CD4-positive, CD25-positive, alpha-beta regulatory T cell (primary cell): Measurements from ENCODE around the gene ZNF701. TPM values are rescaled to one million over a fixed set of nuclear protein-coding genes. Genes with fewer than 3 reads are reported as not detected.
"Not testable (repeated sequence)": the region's sequence is repeated elsewhere in the genome, so short reads cannot be mapped to it uniquely, and the experiment has no call there.

Source experiments
- ATAC-seq, 2 donors: fragments of 150-1000 bp; cut with Tn5 transposase; one replicate each; pipeline ENCODE4 v1.10.0; 2021; ENCODE audit warnings: low read depth in 2 of 2, moderate number of reproducible peaks in 2 of 2, moderate library complexity in 1 of 2
- DNase-seq, 3 donors: peaks; one replicate each; pipeline versions ENCODE4 v3.0.0 to v3.0.0-alpha.2; 2012 to 2022; ENCODE audit warnings: mixed read lengths in 1 of 3
- H3K27ac ChIP-seq: one replicate; pipeline ENCODE4 v1.7.0; 2013; ENCODE audit warnings: mild to moderate bottlenecking, low read length; ENCODE audit not compliant: insufficient read depth, poor library complexity, severe bottlenecking
- H3K27me3 ChIP-seq: one replicate; pipeline ENCODE4 v1.7.0; 2013; ENCODE audit warnings: low read length; ENCODE audit not compliant: control insufficient read depth, insufficient read depth
- H3K36me3 ChIP-seq: one replicate; pipeline ENCODE4 v1.7.0; 2013; ENCODE audit warnings: mild to moderate bottlenecking, low read length, moderate library complexity; ENCODE audit not compliant: control insufficient read depth, insufficient read depth
- H3K4me1 ChIP-seq: 2 replicates; pipeline ENCODE4 v1.7.0; 2013; ENCODE audit warnings: mild to moderate bottlenecking, low read length; ENCODE audit not compliant: insufficient read depth, control insufficient read depth, poor library complexity, severe bottlenecking
- H3K4me3 ChIP-seq: one replicate; pipeline ENCODE4 v1.7.0; 2013; ENCODE audit warnings: low read depth, mild to moderate bottlenecking, low read length, moderate library complexity
- H3K9me3 ChIP-seq, 2 experiments: 1 replicate in 1 of 2; 2 replicates in 1 of 2; pipeline ENCODE4 v1.7.0; 2013; ENCODE audit warnings: low read length in 2 of 2, mild to moderate bottlenecking in 1 of 2, moderate library complexity in 1 of 2; ENCODE audit not compliant: control insufficient read depth in 2 of 2
- H3K27ac Mint-ChIP-seq, 3 donors: one replicate each; pipeline ENCODE4 v1.8.0; 2020 to 2022; ENCODE audit warnings: mild to moderate bottlenecking in 3 of 3, mixed read lengths in 3 of 3, moderate library complexity in 2 of 3
- H3K27me3 Mint-ChIP-seq: one replicate; pipeline ENCODE4 v1.8.0; 2022; ENCODE audit warnings: mild to moderate bottlenecking, mixed read lengths
- H3K36me3 Mint-ChIP-seq: one replicate; pipeline ENCODE4 v1.8.0; 2020; ENCODE audit warnings: mixed read lengths
- H3K4me1 Mint-ChIP-seq, 4 donors: one replicate each; pipeline ENCODE4 v1.8.0; 2020 to 2022; ENCODE audit warnings: mixed read lengths in 4 of 4, mild to moderate bottlenecking in 1 of 4
- H3K4me3 Mint-ChIP-seq, 4 donors: one replicate each; pipeline ENCODE4 v1.8.0; 2020 to 2022; ENCODE audit warnings: mild to moderate bottlenecking in 4 of 4, mixed read lengths in 4 of 4, moderate library complexity in 3 of 4
- H3K9me3 Mint-ChIP-seq, 7 donors: one replicate each; pipeline ENCODE4 v1.8.0; 2020 to 2022; ENCODE audit warnings: mixed read lengths in 7 of 7, mild to moderate bottlenecking in 3 of 7, moderate library complexity in 2 of 7
- polyA plus RNA-seq, 4 donors: library from polyadenylated mRNA; unstranded; fragments of 300-500 nt; fragmentation: Illumina TruSeq; gene quantifications; one replicate each; pipeline ENCODE4 v1.2.3, GENCODE V29; 2021
- total RNA-seq: library from RNA; stranded (reverse); gene quantifications from one replicate; pipeline ENCODE4 v1.2.3, GENCODE V29; 2022

The ZNF701 gene
- total and polyA plus RNA-seq, 5 donors from 2014 or later = 10.1 to 16.1 (median 13.7) TPM

GRCh38 chr19:52600639-52601024 is 30.5 kb downstream of the ZNF701 start:
- Mint-ChIP-seq H3K4me1 (peaks cover 9 to 34% (median 15%) of the 10 kb centered on the region in 4 donors), H3K4me3 (peak overlapping the region; percentile 92 to 98 (median 94)), H3K27me3 (no peaks in the 10 kb centered on the region), H3K9me3 (peaks cover 0 to 33% (median 12%) of the 10 kb centered on the region in 7 donors), H3K27ac (peak overlapping the region; percentile 32 to 86 (median 68)), H3K36me3 (peaks cover 31% of the 10 kb centered on the region)
- no peaks in the 10 kb centered on the region for H3K36me3 ChIP-seq
- DNase-seq (no peak), ATAC-seq (peak; percentile 6 to 13)
- H3K9me3 ChIP-seq = peaks cover 20 to 48% of the 10 kb centered on the region in 2 experiments
- no peaks in the 10 kb centered on the region for H3K27me3 ChIP-seq
- peak overlapping the region; percentile 69 for H3K4me3 ChIP-seq
- H3K4me1 ChIP-seq = peaks cover 15% of the 10 kb centered on the region
- H3K27ac ChIP-seq = peak overlapping the region; percentile 60

GRCh38 chr19:52601025-52601973 is 31.2 kb downstream of the ZNF701 start:
- Mint-ChIP-seq H3K36me3 (peaks cover 28% of the 10 kb centered on the region), H3K9me3 (peaks cover 0 to 34% (median 10%) of the 10 kb centered on the region in 7 donors), H3K4me1 (peaks cover 11 to 34% (median 15%) of the 10 kb centered on the region in 4 donors)

GRCh38 chr19:52601974-52602366 is 31.9 kb downstream of the ZNF701 start:
- not testable (repeated sequence) for ATAC-seq, H3K36me3 ChIP-seq, DNase-seq, H3K27me3 Mint-ChIP-seq, H3K27ac ChIP-seq, H3K27me3 ChIP-seq
- peaks cover 11 to 34% (median 16%) of the 10 kb centered on the region in 4 donors for H3K4me1 Mint-ChIP-seq
- peak overlapping the region; percentile 87 for H3K4me3 ChIP-seq
- peak overlapping the region in 2 of 3 donors; percentile 68 to 90 for H3K27ac Mint-ChIP-seq
- peak overlapping the region; percentile 92 to 98 (median 94) for H3K4me3 Mint-ChIP-seq
- H3K9me3 ChIP-seq = peaks cover 20 to 48% of the 10 kb centered on the region in 2 experiments
- H3K9me3 Mint-ChIP-seq = peaks cover 0 to 34% (median 8%) of the 10 kb centered on the region in 7 donors
- peaks cover 15% of the 10 kb centered on the region for H3K4me1 ChIP-seq
- peaks cover 26% of the 10 kb centered on the region for H3K36me3 Mint-ChIP-seq

More at GRCh38 chr19:52601025-52601973, 31.2 kb downstream of the ZNF701 start:
- Mint-ChIP-seq H3K4me3 (peak overlapping the region; percentile 92 to 98 (median 94)), H3K27ac (peak overlapping the region; percentile 68 to 90 (median 84)), H3K27me3 (no peaks in the 10 kb centered on the region)
- DNase-seq (peak; percentile 84 to 93 (median 88)), ATAC-seq (peak; percentile 99)
- H3K4me1 ChIP-seq = peaks cover 15% of the 10 kb centered on the region
- H3K27me3 ChIP-seq = no peaks in the 10 kb centered on the region
- no peaks in the 10 kb centered on the region for H3K36me3 ChIP-seq
- peak overlapping the region; percentile 60 for H3K27ac ChIP-seq
- H3K4me3 ChIP-seq = peak overlapping the region; percentile 87
- peaks cover 19 to 48% of the 10 kb centered on the region in 2 experiments for H3K9me3 ChIP-seq

GRCh38 chr19:52602941-52603340 is 32.9 kb downstream of the ZNF701 start:
- Mint-ChIP-seq H3K27me3 (no peaks in the 10 kb centered on the region), H3K4me1 (peaks cover 11 to 34% (median 17%) of the 10 kb centered on the region in 4 donors), H3K4me3 (peak overlapping the region; percentile 65 to 98 (median 92)), H3K36me3 (peaks cover 24% of the 10 kb centered on the region), H3K27ac (peak overlapping the region in 1 of 3 donors; percentile 71), H3K9me3 (peaks cover 0 to 31% (median 6%) of the 10 kb centered on the region in 7 donors)
- Histone ChIP-seq H3K27me3 (no peaks in the 10 kb centered on the region), H3K4me3 (no peak overlapping the region), H3K27ac (no peak overlapping the region), H3K9me3 (peaks cover 20 to 47% of the 10 kb centered on the region in 2 experiments), H3K4me1 (peaks cover 15% of the 10 kb centered on the region), H3K36me3 (peaks cover 5% of the 10 kb centered on the region)
- no peak for ATAC-seq
- no peak for DNase-seq

GRCh38 chr19:52603558-52604207 is 33.6 kb downstream of the ZNF701 start:
- Mint-ChIP-seq H3K27ac (no peak overlapping the region), H3K4me3 (peak overlapping the region in 3 of 4 donors; percentile 27 to 98 (median 61)), H3K36me3 (peaks cover 26% of the 10 kb centered on the region), H3K9me3 (peaks cover 0 to 34% (median 8%) of the 10 kb centered on the region in 7 donors), H3K27me3 (no peaks in the 10 kb centered on the region), H3K4me1 (peaks cover 11 to 34% (median 17%) of the 10 kb centered on the region in 4 donors)
- ATAC-seq (no peak), DNase-seq (no peak)
- no peak overlapping the region for H3K27ac ChIP-seq
- H3K4me1 ChIP-seq = peaks cover 15% of the 10 kb centered on the region
- H3K27me3 ChIP-seq = no peaks in the 10 kb centered on the region
- no peak overlapping the region for H3K4me3 ChIP-seq
- peaks cover 22 to 51% of the 10 kb centered on the region in 2 experiments for H3K9me3 ChIP-seq
- peaks cover 5% of the 10 kb centered on the region for H3K36me3 ChIP-seq

- ATAC-seq (no peak), DNase-seq (no peak)
- peaks cover 66% of the 10 kb centered on the region for H3K36me3 Mint-ChIP-seq
- no peak overlapping the region for H3K27ac Mint-ChIP-seq
- no peak overlapping the region for H3K27ac ChIP-seq
- no peaks in the 10 kb centered on the region for H3K27me3 ChIP-seq
- H3K9me3 Mint-ChIP-seq = peaks cover 0 to 85% (median 38%) of the 10 kb centered on the region in 7 donors
- H3K9me3 ChIP-seq = peaks cover 69 to 93% of the 10 kb centered on the region in 2 experiments
- no peak overlapping the region for H3K4me3 Mint-ChIP-seq
- H3K36me3 ChIP-seq = peaks cover 59% of the 10 kb centered on the region
- no peaks in the 10 kb centered on the region for H3K27me3 Mint-ChIP-seq
- no peaks in the 10 kb centered on the region for H3K4me1 ChIP-seq
- H3K4me3 ChIP-seq = no peak overlapping the region
- H3K4me1 Mint-ChIP-seq = peaks cover 0 to 5% (median 2%) of the 10 kb centered on the region in 4 donors
Observed at GRCh38 chr19:52613299-52613906, 43.3 kb downstream of the ZNF701 start.

- Histone ChIP-seq H3K27me3 (no peaks in the 10 kb centered on the region), H3K9me3 (peaks cover 51 to 83% of the 10 kb centered on the region in 2 experiments), H3K4me3 (no peak overlapping the region), H3K36me3 (peaks cover 90% of the 10 kb centered on the region), H3K4me1 (no peaks in the 10 kb centered on the region), H3K27ac (no peak overlapping the region)
- Mint-ChIP-seq H3K4me1 (peaks cover 0 to 24% (median 11%) of the 10 kb centered on the region in 4 donors), H3K27ac (peak overlapping the region in 1 of 3 donors; percentile 29), H3K36me3 (peaks cover 23% of the 10 kb centered on the region), H3K4me3 (peak overlapping the region in 1 of 4 donors; percentile 10), H3K9me3 (peaks cover 0 to 56% (median 18%) of the 10 kb centered on the region in 7 donors), H3K27me3 (no peaks in the 10 kb centered on the region)
- no peak for ATAC-seq
- no peak for DNase-seq
Observed at GRCh38 chr19:52621376-52621775, 51.3 kb downstream of the ZNF701 start.
